ENCODE data around the gene ATMIN. TPM values are rescaled to one million over a fixed set of nuclear protein-coding genes. Genes with fewer than 3 reads are reported as not detected.

The ATMIN gene
- total RNA-seq, 5 donors from 2014 or later (not counting 1 experiment from before 2014, with no cell fraction given): 30.2 to 36.2 (median 31.8) TPM

DNA sequence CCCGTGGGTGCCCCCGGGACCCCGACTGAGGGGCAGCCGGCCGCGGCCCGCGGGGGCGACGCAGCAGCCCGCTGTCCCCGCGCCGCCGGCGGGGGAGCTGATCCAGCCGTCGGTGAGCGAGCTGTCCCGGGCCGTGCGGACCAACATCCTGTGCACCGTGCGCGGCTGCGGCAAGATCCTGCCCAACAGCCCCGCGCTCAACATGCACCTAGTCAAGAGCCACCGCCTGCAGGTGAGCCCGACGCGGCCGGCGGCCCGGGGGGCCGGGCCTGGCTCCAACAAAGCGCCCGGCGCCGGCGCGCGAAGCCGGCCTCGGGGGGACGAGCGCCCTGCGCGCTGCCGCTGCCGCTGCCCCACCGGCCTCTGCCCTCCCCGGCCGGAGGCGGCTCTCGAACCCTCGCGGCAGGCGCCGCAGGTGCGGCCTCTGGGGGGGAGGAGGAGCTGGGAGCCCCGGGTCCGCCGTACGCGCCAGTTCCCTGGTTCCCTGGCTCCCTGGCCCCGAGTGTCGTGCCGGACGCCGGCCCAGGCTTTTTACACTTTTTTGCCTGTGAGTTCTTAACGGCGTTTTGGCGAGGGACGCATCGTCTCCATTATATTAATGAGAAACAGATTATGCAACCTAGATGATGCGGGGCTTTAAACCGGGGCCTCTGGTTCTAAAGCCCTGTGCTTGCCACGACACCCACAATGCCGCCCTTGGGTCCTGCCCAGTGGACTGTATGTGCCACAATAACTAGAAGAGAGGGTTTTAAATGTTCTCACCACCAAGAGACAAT, 521 bp downstream of the ATMIN start:
- peak in 24 of 35 experiments; percentile 2 to 65 (median 23) for DNase-seq
- H3K27me3 ChIP-seq (replicated peaks in 1 of 2; ENCODE audit: control insufficient read depth in 2 of 2, extremely low read depth in 1 of 2, insufficient read depth in 2 of 2, low read length in 1 of 2): no peaks in the 10 kb centered on the region
- POLR2A ChIA-PET: interaction anchor here in 1 of 2 donors (0.6 kb wide), 3 partner anchors 19 to 1133 kb away, joined by 3 to 6 read pairs (median 4); no protein-coding TSS in a partner anchor

DNA sequence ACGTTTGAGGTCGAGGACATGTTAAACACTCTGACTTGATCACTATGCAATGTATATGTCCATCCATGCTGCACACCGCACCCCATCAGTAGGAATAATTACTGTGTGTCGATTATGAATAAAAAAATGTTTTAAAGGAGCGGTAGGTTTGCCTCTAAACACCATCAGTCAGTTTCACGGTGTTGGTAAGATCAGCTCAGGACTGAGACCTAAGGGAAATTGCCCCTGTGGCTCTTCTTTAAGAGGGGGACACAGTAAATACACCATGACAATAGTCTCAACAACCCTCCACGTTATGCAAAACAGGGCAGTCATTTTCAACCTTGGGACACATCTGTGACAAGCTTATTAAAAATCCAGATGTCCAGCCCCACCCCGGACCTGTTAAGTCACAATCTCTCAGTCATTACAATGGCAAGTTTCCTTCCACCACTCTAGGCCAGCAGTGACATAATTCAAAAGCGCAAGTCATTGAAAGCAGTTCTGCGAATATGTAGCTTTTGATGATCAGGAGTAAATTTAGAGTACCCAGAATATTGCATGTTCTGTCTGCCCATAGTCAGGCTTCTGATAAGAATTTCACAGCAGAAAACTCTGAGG, 1.2 kb downstream of the ATMIN start:
- Histone ChIP-seq H3K9me3 (no peaks in the 10 kb centered on the region), H3K27me3 (replicated peaks in 1 of 2; ENCODE audit: control insufficient read depth in 2 of 2, extremely low read depth in 1 of 2, insufficient read depth in 2 of 2, low read length in 1 of 2) (no peaks in the 10 kb centered on the region), H3K4me3 (ENCODE audit: control insufficient read depth in 1 of 2, extremely low read depth in 1 of 2, low read length in 1 of 2) (peak overlapping the region; percentile 44 to 56), H3K27ac (ENCODE audit: low read length) (no peak overlapping the region), H3K36me3 (ENCODE audit: control insufficient read depth in 2 of 2, extremely low read depth in 1 of 2, insufficient read depth in 1 of 2, low read length in 1 of 2) (peaks cover 0 to 13% of the 10 kb centered on the region in 2 donors), H3K4me1 (ENCODE audit: control insufficient read depth in 1 of 2, extremely low read depth in 1 of 2, insufficient read depth in 2 of 2, low read length in 2 of 2) (peaks cover 5 to 31% of the 10 kb centered on the region in 2 experiments)
- CTCF ChIA-PET: interaction anchor here (1.3 to 3.3 kb wide), 4 partner anchors 30 to 40 kb away, joined by 5 to 35 read pairs (median 18); partner anchors contain the start of genes C16orf46 (in 1 of the 2), CENPN (in 1 of the 2) and CMC2 (in 1 of the 2)
- no peaks in the 10 kb centered on the region for H3K27me3 Mint-ChIP-seq
- peaks cover 29 to 45% (median 32%) of the 10 kb centered on the region in 3 donors for H3K4me1 Mint-ChIP-seq
- ATAC-seq (replicated peaks in 1 of 4) (no peak), DNase-seq (peak in 1 of 35 experiments; percentile 6)
- peak overlapping the region; percentile 8 to 55 for H3K27ac Mint-ChIP-seq
- H3K9me3 Mint-ChIP-seq: no peaks in the 10 kb centered on the region
- POLR2A ChIA-PET: interaction anchor here in 1 of 2 donors (0.6 to 0.8 kb wide), 2 partner anchors 31 to 40 kb away, joined by 4 to 6 read pairs; partner anchors contain the start of gene C16orf46
- H3K36me3 Mint-ChIP-seq: peaks cover 14% of the 10 kb centered on the region
- WGBS (ENCODE audit: insufficient coverage): 47% methylated on average over 5 of the region's 10 CpGs
- H3K4me3 Mint-ChIP-seq: peak overlapping the region; percentile 82 to 83 (median 83)

More for the DNA sequence above, 521 bp downstream of the ATMIN start:
- H3K4me3 ChIP-seq (ENCODE audit: control insufficient read depth in 1 of 2, extremely low read depth in 1 of 2, low read length in 1 of 2): peak overlapping the region; percentile 44 to 56
- no peaks in the 10 kb centered on the region for H3K9me3 ChIP-seq
- peaks cover 5 to 31% of the 10 kb centered on the region in 2 experiments for H3K4me1 ChIP-seq (ENCODE audit: control insufficient read depth in 1 of 2, extremely low read depth in 1 of 2, insufficient read depth in 2 of 2, low read length in 2 of 2)
- WGBS (ENCODE audit: insufficient coverage): under 1% methylated on average over 64 of the region's 80 CpGs
- Mint-ChIP-seq H3K9me3 (no peaks in the 10 kb centered on the region), H3K4me1 (peaks cover 29 to 45% (median 32%) of the 10 kb centered on the region in 3 donors), H3K27ac (peak overlapping the region; percentile 8 to 55), H3K27me3 (no peaks in the 10 kb centered on the region), H3K4me3 (peak overlapping the region; percentile 82 to 83 (median 83)), H3K36me3 (peaks cover 8% of the 10 kb centered on the region)
- peaks cover 0 to 6% of the 10 kb centered on the region in 2 donors for H3K36me3 ChIP-seq (ENCODE audit: control insufficient read depth in 2 of 2, extremely low read depth in 1 of 2, insufficient read depth in 1 of 2, low read length in 1 of 2)
- peak; percentile 62 to 73 (median 68) for ATAC-seq (replicated peaks in 1 of 4)
- H3K27ac ChIP-seq (ENCODE audit: low read length): no peak overlapping the region
- CTCF ChIA-PET: interaction anchor here (0.5 to 3.3 kb wide), 17 partner anchors 19 to 65 kb away, joined by 3 to 35 read pairs (median 4); partner anchors contain the start of genes C16orf46 (in 2 of the 2), CENPN (in 1 of the 2) and CMC2 (in 1 of the 2)

DNA sequence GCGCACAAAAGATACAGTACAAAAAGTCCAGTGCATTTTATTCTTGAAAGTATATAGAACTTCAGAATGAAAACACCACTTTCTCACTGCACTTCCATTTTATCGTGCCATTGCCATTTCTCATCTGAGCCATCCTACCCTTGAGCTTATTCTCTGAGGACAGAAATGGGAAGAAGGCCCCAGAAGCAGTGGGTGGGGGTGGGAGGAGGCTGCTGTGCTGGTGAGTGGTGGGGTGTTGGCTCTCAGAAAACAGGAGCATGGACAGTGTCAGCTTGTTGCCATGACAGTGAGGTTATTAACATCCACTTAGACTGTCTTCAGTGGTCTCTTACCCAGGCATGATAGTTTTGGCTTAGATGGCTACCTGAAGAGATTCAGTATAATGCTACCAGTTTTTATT, 4.5 kb downstream of the ATMIN start:
- no peak overlapping the region for H3K4me3 Mint-ChIP-seq
- no peaks in the 10 kb centered on the region for H3K27me3 Mint-ChIP-seq
- H3K27ac ChIP-seq (ENCODE audit: low read length): no peak overlapping the region
- H3K27ac Mint-ChIP-seq: peak overlapping the region in 1 of 2 donors; percentile 6
- ChIA-PET CTCF (interaction anchor here in 1 of 2 donors (0.6 kb wide), 3 partner anchors 36 to 40 kb away, joined by 4 to 7 read pairs (median 6); no protein-coding TSS in a partner anchor), POLR2A (no interaction called here)
- WGBS (ENCODE audit: insufficient coverage): no CpG with 5 or more reads among the region's 2 CpGs
- H3K4me1 ChIP-seq (ENCODE audit: control insufficient read depth in 1 of 2, extremely low read depth in 1 of 2, insufficient read depth in 2 of 2, low read length in 2 of 2): peaks cover 5 to 31% of the 10 kb centered on the region in 2 experiments
- peaks cover 29 to 43% (median 32%) of the 10 kb centered on the region in 3 donors for H3K4me1 Mint-ChIP-seq
- H3K36me3 Mint-ChIP-seq: peaks cover 43% of the 10 kb centered on the region
- ATAC-seq (replicated peaks in 1 of 4) (no peak), DNase-seq (no peak)
- peaks cover 4 to 45% of the 10 kb centered on the region in 2 donors for H3K36me3 ChIP-seq (ENCODE audit: control insufficient read depth in 2 of 2, extremely low read depth in 1 of 2, insufficient read depth in 1 of 2, low read length in 1 of 2)
- H3K9me3 Mint-ChIP-seq: no peaks in the 10 kb centered on the region
- no peaks in the 10 kb centered on the region for H3K9me3 ChIP-seq
- H3K4me3 ChIP-seq (ENCODE audit: control insufficient read depth in 1 of 2, extremely low read depth in 1 of 2, low read length in 1 of 2): no peak overlapping the region
- H3K27me3 ChIP-seq (replicated peaks in 1 of 2; ENCODE audit: control insufficient read depth in 2 of 2, extremely low read depth in 1 of 2, insufficient read depth in 2 of 2, low read length in 1 of 2): no peaks in the 10 kb centered on the region

DNA sequence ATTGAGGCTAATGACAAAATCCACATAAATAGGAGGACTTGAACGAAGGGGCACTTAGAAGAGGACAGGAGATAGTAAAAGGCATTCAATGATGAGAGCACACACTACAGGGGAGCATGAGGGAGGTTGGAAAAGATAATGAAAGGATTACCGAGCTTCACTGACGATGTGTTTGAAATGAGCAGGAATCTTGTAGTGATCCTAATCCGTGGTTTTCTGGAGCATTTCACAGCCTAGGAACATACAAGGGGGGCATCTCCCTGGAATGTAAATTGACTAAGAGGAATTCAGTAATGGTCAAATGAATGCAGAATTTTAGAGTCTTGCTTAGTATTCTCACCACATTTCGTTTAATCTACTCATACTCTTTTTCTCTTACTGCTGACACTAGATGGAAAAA, 5.2 kb downstream of the ATMIN start:
- POLR2A ChIA-PET: no interaction called here
- Mint-ChIP-seq H3K9me3 (no peaks in the 10 kb centered on the region), H3K27ac (peak overlapping the region in 1 of 2 donors; percentile 26), H3K4me1 (peaks cover 29 to 40% (median 30%) of the 10 kb centered on the region in 3 donors), H3K36me3 (peaks cover 47% of the 10 kb centered on the region), H3K27me3 (no peaks in the 10 kb centered on the region), H3K4me3 (no peak overlapping the region)
- Histone ChIP-seq H3K4me3 (ENCODE audit: control insufficient read depth in 1 of 2, extremely low read depth in 1 of 2, low read length in 1 of 2) (no peak overlapping the region), H3K9me3 (no peaks in the 10 kb centered on the region), H3K27ac (ENCODE audit: low read length) (no peak overlapping the region), H3K4me1 (ENCODE audit: control insufficient read depth in 1 of 2, extremely low read depth in 1 of 2, insufficient read depth in 2 of 2, low read length in 2 of 2) (peaks cover 5 to 27% of the 10 kb centered on the region in 2 experiments), H3K27me3 (replicated peaks in 1 of 2; ENCODE audit: control insufficient read depth in 2 of 2, extremely low read depth in 1 of 2, insufficient read depth in 2 of 2, low read length in 1 of 2) (no peaks in the 10 kb centered on the region), H3K36me3 (ENCODE audit: control insufficient read depth in 2 of 2, extremely low read depth in 1 of 2, insufficient read depth in 1 of 2, low read length in 1 of 2) (peaks cover 4 to 52% of the 10 kb centered on the region in 2 donors)
- DNase-seq (no peak), ATAC-seq (replicated peaks in 1 of 4) (no peak)
- CTCF ChIA-PET: no interaction called here
- WGBS (ENCODE audit: insufficient coverage): 100% methylated on average over 2 of the region's 5 CpGs

DNA sequence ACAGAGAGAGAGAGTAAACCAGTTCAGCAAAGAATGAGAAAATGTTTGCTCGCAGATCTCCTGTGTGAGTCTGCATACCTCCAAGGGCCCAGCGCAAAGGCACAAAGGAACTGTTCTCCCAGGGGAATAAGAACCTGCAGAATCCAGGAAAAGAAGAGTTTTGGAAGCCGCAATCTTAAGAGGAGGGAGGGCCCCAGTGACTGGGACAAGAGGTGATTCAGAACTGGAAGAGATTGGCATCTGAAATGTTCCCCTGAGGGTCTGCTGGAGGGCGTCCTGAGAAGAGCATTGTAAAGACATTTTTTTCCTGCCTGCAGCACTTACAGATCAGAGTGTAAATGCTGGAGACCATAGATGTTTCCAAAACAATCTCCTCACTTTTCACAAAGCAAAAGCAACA, 6.1 kb downstream of the ATMIN start:
- Mint-ChIP-seq H3K9me3 (no peaks in the 10 kb centered on the region), H3K4me1 (peaks cover 25 to 37% (median 28%) of the 10 kb centered on the region in 3 donors), H3K27ac (no peak overlapping the region), H3K27me3 (no peaks in the 10 kb centered on the region), H3K4me3 (no peak overlapping the region), H3K36me3 (peaks cover 47% of the 10 kb centered on the region)
- no peak for ATAC-seq (replicated peaks in 1 of 4)
- H3K36me3 ChIP-seq (ENCODE audit: control insufficient read depth in 2 of 2, extremely low read depth in 1 of 2, insufficient read depth in 1 of 2, low read length in 1 of 2): peaks cover 4 to 53% of the 10 kb centered on the region in 2 donors
- no peak overlapping the region for H3K4me3 ChIP-seq (ENCODE audit: control insufficient read depth in 1 of 2, extremely low read depth in 1 of 2, low read length in 1 of 2)
- no peak overlapping the region for H3K27ac ChIP-seq (ENCODE audit: low read length)
- 100% methylated on average over 3 of the region's 4 CpGs for WGBS (ENCODE audit: insufficient coverage)
- no peaks in the 10 kb centered on the region for H3K27me3 ChIP-seq (replicated peaks in 1 of 2; ENCODE audit: control insufficient read depth in 2 of 2, extremely low read depth in 1 of 2, insufficient read depth in 2 of 2, low read length in 1 of 2)
- CTCF ChIA-PET: no interaction called here
- no peaks in the 10 kb centered on the region for H3K9me3 ChIP-seq
- H3K4me1 ChIP-seq (ENCODE audit: control insufficient read depth in 1 of 2, extremely low read depth in 1 of 2, insufficient read depth in 2 of 2, low read length in 2 of 2): peaks cover 4 to 22% of the 10 kb centered on the region in 2 experiments
- POLR2A ChIA-PET: no interaction called here
- DNase-seq: no peak

DNA sequence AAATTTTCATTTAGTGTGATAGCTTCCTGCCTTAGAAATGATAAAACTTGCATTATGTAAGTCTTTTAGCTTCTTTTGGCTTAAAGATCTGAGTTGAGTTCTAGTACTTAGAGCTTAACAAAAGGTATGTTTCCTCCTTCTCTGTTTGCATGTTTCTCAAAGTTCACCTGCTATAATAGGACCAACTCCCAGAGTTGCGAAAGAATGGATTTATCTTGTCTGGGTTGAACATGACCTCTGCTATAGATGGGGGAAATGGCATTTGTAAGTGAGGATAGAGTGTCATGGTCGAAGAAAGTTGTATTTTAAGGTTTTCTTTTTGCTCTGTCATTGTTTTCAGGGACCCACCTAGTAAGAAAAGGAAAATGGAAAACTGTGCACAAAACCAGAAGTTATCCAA, 7.2 kb downstream of the ATMIN start:
- H3K4me3 Mint-ChIP-seq: no peak overlapping the region
- no peak overlapping the region for H3K4me3 ChIP-seq (ENCODE audit: control insufficient read depth in 1 of 2, extremely low read depth in 1 of 2, low read length in 1 of 2)
- no peaks in the 10 kb centered on the region for H3K27me3 ChIP-seq (replicated peaks in 1 of 2; ENCODE audit: control insufficient read depth in 2 of 2, extremely low read depth in 1 of 2, insufficient read depth in 2 of 2, low read length in 1 of 2)
- ChIA-PET CTCF (no interaction called here), POLR2A (interaction anchor here in 1 of 2 donors (0.6 kb wide), 1 partner anchor 99 kb away, joined by 3 read pairs; no protein-coding TSS in a partner anchor)
- no peak overlapping the region for H3K27ac Mint-ChIP-seq
- peaks cover 47% of the 10 kb centered on the region for H3K36me3 Mint-ChIP-seq
- DNase-seq (no peak), ATAC-seq (replicated peaks in 1 of 4) (no peak)
- no CpG with 5 or more reads among the region's 2 CpGs for WGBS (ENCODE audit: insufficient coverage)
- H3K9me3 ChIP-seq: no peaks in the 10 kb centered on the region
- H3K9me3 Mint-ChIP-seq: no peaks in the 10 kb centered on the region
- H3K4me1 ChIP-seq (ENCODE audit: control insufficient read depth in 1 of 2, extremely low read depth in 1 of 2, insufficient read depth in 2 of 2, low read length in 2 of 2): peaks cover 0 to 11% of the 10 kb centered on the region in 2 experiments
- H3K4me1 Mint-ChIP-seq: peaks cover 14 to 26% (median 17%) of the 10 kb centered on the region in 3 donors
- H3K27me3 Mint-ChIP-seq: no peaks in the 10 kb centered on the region
- H3K27ac ChIP-seq (ENCODE audit: low read length): no peak overlapping the region
- H3K36me3 ChIP-seq (ENCODE audit: control insufficient read depth in 2 of 2, extremely low read depth in 1 of 2, insufficient read depth in 1 of 2, low read length in 1 of 2): peaks cover 4 to 53% of the 10 kb centered on the region in 2 donors
